Jurkat, Clone E6-1 (cell line): Measurements from ENCODE around the gene TBC1D2B.

ENCODE experiments used
- DNase-seq: peaks from one replicate; pipeline ENCODE4 v3.0.0-alpha.2; 2011; ENCODE audit warnings: low read depth, low spot score
- H3K4me3 ChIP-seq: 2 replicates; pipeline ENCODE4 v1.5.1; 2011; ENCODE audit warnings: mild to moderate bottlenecking, low read length, control low read depth, moderate library complexity

Gene TBC1D2B

DNA sequence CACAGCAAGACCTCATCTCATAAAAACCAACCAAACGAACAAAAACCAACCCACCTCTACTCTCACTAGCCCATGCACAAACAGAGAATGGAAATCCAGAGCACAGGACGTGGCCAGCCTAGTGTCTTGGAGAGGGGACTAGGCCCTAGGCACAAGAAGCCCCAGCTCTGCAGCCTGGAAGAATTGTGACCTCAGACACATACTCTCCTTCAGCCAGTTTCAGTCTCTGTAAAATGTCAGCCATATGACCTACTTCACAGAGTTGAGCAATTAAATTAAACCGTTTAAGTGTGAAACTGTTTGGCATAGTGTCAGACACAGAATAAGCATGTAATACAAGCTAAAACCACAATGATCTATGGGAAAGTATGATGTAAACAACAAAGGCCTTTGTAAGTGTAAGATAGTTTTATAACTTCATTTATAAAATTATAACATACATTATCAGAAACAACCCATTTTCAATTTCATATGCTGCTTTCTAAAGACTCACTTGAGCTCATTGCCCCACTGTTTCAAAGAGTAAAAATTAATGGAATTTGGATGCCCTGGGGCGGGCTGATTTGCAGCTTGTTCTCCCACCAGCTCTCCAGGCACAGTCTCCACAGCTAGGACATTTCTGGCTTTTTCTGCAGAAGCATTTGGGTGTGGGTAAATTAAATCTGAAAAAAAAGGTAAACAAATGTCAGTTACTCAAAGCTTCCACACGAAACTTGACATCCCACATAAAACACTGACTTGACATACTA is 32.9 kb downstream of the TBC1D2B start:
- no peak overlapping the region for H3K4me3 ChIP-seq
- DNase-seq, result no peak

DNA sequence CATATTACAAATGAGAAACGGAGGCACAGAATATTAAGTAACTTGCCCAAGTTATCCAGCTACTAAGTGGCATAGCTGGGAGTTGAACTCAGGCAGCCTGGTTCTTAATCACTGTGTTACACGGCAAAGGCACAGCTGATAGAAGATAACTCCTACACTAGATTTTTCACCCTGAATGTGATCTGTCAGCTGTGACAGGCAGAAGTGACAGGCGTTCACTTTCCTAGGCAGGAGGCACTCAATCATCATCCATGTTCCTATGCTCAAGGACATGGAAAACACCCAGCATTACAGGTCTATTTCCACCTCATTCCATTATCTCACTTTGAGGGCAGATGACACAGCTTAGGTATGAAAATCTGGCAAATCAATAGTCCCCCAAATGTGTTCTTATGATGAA is 35.6 kb downstream of the TBC1D2B start:
- no peak overlapping the region for H3K4me3 ChIP-seq
- DNase-seq, result no peak

DNA sequence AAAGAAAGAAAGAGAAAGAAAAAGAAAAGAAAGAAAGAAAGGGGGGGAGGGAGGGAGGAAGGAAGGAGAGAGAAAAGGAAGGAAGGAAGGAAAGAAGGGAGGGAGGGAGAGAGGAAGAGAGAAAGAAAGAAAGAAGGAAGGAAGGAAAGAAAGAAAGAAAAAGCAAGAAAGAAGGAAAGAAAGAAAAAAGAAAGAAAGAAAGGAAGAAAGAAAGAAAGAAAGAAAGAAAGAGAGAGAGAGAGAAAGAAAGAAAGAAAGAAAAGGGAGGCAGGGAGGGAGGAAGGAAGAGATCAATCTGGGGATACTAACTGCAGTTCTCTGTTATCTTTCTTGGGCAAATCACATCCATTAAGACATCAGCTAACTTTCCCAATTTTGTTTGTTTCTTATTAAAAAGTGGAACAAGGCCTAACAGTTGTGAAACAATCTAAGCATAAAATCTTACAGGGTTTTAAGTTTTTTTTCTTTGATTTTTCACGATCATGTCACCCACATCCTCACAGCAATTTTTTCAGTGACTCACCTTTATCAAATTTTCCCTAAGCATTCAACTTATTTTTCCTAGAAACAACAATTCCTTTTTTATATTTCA is 36.8 kb downstream of the TBC1D2B start:
- DNase-seq, result no peak
- H3K4me3 ChIP-seq, result no peak overlapping the region

DNA sequence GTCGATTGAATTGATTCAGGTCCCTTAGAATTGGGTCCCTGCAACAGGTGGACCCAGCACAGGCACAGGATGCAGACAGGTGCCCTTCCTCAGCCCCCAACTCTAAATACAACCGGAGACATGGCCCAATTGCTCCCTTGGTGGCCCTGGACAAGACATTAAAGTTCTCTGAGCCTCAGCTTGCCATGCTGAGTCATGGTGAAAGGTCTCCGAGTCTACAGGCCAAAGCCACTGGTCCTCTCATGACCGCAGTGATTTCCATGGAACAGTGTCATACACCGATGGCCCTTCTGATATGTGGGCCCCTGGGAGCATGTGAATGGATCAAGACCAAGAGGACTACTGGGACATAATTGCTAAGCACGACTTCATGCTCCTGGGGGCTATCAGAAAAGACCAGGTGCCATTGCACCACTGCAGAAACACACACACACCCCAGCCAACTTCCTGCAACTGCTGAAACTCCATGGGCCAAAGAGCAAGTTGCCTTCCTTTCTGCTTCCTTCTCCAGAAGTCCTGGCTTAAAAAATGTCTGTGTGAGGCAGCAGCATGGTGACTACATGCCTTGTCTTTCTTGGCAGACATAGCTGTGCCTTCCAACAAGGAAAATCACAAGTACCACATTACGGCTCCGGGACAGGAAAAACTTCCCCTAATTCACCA is 38.8 kb downstream of the TBC1D2B start:
- DNase-seq, result no peak
- no peak overlapping the region for H3K4me3 ChIP-seq

DNA sequence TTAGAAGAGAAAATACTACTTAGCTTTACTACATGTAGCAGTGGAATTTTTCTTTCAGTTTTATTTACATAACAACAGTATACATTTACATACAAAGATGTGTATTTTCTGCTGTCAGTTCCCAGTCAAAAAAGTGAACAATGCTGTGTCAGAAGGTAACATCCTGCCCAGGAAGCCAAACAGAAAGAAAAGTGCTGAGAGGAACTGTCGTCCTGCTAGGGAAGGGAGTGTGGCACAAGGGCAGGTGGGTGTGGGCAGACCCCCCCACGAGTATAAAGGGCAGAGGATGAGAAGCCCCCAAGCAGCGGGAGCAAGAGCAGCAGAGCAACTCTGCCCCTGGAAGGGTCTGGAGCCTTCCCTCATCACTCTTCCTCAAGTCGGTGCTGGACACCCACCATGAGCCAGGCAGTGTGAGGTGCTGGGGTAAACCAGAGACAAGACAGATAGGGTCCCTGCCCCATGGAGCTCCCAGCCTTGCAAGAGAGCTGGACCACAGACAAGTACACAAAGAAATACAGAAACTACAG is 39.7 kb downstream of the TBC1D2B start:
- no peak overlapping the region for H3K4me3 ChIP-seq

DNA sequence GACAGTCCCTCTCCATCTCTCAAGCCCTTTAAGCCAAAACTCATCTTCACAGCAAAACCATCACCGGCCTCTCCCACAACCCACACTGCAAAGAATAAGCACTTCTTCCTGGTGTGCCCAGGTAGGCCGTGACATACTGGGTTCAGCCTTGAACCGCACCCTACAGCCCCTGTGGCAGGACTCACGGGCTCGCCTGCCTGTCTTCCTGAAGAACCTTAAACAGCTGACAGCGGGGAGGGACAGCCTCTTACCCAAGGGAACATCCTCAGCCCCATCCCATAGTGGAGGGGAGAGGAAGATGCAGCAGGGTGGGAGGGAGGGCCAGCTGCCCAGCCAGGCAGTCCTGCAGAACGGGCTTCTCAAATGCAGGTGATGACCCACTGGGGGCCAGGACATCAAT is 40.2 kb downstream of the TBC1D2B start:
- DNase-seq, result no peak
- no peak overlapping the region for H3K4me3 ChIP-seq

More for the DNA sequence above, 39.7 kb downstream of the TBC1D2B start:
- no peak for DNase-seq

DNA sequence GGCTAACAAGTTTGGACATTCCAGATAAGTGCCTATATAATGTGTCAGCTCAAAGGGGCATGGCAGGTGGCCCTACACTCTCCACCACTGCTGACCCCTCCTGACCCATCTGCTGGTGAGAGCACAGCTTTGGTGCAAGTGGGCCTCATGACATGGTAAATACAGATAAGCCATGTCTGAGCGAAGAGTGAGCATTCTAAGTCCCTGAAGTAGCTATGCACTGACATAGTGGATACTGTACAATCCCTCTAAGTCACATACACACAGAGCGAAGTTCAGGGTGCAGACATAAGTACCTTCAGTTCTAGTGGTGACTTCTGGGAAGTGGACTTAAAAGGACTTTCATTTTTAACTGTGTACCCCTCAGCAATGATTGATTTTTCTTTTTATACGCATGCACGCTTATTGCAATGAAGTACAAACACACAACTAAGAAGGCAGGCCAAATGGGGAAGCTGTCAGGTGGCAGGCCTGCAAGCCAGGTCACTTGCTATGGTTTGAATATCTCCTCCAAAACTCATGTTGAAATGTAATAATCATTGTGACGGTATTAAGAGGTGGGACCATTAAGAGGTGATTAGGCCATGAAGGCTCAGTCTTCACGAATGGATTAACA is 41.5 kb downstream of the TBC1D2B start:
- DNase-seq, result no peak
- 0 out of 2 replicates have a peak overlapping the region, but pooled peaks have one; percentile 7 for H3K4me3 ChIP-seq

DNA sequence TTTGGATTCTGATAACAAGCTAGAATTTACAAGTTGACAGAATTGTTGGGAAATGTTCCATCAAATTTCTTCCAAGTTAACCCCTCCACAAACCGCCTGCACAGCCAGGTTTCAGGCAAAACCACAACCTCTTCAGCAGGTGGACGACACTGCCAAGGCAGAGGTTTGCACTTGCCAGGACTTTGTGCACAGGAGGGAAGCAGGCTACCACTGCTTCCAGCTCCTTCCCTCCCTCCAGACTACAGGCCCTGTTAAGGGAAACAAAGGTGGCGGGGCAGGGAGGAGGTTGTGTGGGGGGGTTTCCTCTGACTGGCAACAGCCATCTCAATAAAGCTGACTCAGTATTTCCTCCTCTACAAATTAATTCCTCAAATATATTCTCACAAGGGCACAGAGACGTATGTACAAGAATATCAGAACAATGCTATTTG is 42.2 kb downstream of the TBC1D2B start:
- peak overlapping the region; percentile 9 for H3K4me3 ChIP-seq
- no peak for DNase-seq

DNA sequence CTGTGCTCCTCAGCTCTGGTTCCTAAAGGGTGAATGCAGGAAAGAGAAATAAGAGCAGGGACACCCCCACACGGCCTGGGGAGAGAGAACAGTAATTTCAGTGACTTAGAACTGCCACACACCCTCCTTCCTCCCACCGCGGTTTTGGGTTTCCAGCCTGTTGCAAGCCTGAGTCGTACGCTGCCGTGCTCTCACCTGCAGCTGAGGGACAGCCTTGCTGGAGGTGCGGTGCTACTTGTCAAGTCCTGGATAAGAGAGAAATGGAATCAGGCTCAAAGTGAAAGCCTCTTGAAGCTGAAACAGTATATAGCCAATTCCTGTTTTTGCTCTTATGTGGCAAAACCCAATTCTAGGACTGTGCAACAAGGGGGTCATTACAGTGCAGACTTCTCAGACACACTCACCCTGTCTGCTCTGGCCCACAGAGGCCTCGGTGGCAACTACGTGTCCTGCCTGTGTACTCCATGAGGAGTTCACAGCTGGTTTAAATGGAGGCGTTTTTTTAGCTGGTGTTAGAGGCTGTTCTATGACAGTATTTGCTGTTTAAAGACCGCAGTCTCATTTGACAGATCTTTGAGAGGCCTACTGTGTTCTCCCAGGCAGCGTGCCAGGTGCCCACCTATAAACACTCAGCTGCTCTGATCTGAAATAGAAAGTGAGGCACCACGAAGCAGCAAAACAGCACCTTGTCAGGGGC is 42.9 kb downstream of the TBC1D2B start:
- H3K4me3 ChIP-seq, result peak overlapping the region; percentile 11
- DNase-seq, result peak; percentile 95

DNA sequence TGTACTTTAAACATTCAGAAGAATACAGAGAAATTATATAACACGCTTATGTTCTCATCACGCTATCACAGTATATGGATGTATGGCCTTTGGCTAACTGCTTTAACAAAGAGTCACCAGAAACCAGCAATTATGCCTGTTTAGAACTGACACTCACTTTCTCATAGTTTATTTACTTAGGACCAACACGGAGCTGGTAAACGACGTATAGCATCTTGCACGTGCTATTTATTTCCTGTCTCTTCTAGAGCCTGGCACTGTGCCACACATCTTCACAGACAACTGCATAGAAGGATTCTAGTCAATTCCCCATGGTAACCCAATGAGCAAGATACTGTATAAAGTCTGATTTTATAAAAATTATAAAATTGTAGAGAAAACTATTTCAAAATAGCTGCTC is 43.6 kb downstream of the TBC1D2B start:
- DNase-seq, result peak; percentile 86
- H3K4me3 ChIP-seq, result no peak overlapping the region; the same call in 1 of the 2 replicates

DNA sequence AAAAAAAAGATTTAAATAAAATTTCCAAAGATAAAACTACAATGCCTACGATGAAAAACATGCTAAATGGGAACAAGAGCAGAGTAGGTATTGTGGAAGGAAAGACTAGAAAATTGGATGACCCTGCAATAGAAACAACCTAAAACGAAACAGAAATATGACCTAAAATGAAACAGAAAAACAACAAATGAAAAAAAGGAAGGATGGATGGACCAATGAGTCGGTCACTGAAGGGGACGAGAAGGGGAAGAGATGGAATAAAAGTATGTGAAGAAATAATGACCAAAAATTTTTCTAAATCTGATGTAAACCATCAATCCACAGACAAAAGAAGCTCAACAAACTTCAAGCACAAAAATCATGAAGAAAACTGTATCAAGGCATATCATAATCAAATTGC is 44.8 kb downstream of the TBC1D2B start:
- H3K4me3 ChIP-seq, result no peak overlapping the region
- DNase-seq, result no peak

DNA sequence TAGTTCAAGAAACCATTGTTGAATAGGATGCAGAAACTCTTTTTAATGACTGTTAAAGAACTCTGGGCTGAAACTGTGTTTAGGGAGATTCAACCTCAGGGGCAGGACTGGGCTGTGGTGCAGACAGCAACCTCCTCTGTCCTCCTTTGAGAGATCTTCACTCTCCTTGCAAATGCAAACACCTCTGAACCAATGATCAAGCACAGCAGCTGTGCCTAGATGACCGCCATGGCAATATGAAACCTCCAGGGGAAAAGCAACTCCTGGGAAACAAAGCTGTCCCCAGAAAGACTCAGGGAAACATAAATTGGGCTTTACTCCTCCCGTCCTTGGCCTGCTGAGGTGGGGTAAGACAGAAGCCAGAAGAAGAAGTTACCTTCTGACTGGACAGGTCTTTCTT is 52.6 kb downstream of the TBC1D2B start:
- DNase-seq, result no peak
- H3K4me3 ChIP-seq, result no peak overlapping the region

DNA sequence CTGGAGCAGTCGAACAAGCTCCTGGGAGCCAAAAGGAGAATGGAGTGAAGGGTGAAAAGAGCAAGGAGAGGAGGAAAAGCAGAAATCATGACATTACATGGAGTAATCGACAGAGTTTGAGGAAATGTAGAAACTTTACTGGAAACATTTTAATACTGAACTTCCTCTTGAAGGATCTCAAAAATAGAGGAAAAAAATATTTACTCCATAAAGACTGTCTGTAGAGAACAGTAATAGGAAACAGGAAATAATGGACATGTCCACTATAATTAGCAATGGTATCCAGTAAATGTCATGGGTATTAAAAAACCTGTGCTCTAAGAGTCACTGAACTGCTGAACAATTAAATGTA is 53.0 kb downstream of the TBC1D2B start:
- no peak for DNase-seq
- no peak overlapping the region for H3K4me3 ChIP-seq

DNA sequence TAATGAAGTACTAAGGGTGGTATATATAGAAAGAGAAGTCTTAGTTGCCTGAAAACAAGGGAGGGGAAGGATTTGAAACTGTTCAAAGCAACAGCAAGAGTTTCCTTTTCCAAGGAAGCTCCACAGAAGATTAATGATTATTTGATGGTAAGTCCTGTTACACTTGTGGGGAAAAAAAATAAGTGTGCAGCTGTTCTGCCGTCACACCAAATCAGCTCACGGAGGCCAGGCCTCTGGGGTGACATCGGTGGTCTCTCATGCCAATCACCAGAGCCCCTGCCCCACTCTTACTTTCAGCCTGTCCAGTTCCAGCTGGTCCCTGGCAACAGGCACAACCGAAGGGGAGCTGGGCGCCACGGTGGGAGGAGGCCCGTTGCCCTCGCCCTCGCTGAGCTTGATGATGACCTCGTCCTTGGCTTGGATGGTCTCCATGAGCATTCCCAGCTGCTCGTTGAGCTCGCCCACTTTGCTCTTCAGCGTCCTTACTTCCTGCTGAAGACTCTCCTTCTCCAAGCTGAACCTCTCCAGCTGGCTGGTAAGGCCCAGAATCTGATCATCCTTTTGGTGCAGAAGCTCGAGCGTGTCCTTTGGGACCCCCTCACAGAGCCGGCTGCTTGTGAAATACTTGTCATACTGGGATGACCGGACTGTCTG is 53.5 kb downstream of the TBC1D2B start:
- H3K4me3 ChIP-seq, result no peak overlapping the region
- DNase-seq, result no peak

DNA sequence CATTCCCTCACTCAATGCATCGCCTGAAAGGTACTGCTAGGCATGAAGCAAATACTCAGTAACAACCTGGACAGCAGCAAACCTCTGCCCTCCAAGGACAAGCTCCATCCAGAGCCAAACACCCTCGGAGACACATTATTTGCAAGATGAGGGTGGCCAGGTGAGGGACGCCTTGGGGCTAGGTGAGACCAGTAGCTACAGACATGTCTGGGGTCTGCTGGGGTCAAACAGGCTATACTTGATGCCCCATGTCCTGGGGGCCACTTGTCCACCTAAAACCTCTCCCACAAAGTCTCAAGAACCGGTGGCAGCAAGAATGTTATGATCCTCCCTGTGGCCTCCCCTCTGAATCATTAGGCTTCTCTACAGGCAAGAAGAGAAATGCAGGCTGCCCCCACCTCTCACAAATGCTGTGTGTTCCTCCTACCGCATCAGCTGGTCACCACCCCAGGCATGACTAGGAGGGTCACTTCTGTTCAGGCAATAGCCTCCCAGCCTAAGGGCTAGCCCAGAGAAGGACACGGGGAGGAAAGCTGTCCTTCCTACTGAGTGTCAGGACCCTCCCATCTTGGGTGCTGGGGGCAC is 54.3 kb downstream of the TBC1D2B start:
- DNase-seq, result no peak

DNA sequence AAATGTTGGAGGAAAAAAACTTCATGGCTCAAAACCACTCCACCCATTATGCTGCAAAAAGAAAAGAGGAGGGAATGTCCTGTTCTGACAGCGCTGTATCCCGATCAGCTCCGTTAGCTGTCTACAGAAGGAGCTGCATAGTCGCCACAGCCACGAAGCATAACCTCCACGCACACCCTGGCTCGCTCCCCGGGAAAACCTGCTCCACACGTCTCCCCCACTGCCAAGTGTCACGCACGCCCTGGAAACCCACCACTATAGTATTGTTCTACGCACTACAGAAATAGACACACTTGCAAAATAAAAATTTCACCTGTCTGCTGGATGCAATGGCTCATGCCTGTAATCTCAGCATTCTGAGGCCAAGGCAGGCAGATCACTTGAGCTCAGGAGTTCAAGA is 55.8 kb downstream of the TBC1D2B start:
- no peak overlapping the region for H3K4me3 ChIP-seq
- no peak for DNase-seq

More for the DNA sequence above, 54.3 kb downstream of the TBC1D2B start:
- H3K4me3 ChIP-seq, result no peak overlapping the region

DNA sequence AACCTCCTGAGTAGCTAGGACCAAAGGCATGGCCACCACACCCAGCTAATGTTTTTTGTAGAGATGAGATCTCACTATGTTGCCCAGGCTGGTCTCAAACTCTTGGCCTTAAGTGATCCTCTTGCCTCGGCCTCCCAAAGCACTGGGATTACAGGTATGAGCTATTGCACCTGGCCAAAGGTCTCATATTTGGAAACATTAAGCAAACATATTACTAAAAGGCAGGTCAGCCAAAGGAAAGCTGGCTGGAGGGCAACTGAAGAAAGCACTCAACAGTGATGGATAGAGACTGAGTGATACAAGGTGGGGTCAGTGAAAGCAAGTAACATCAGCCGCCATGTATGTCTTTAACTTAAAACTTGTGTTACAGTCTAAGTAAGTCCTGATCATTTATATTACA is 57.5 kb downstream of the TBC1D2B start:
- DNase-seq, result no peak
- no peak overlapping the region for H3K4me3 ChIP-seq

DNA sequence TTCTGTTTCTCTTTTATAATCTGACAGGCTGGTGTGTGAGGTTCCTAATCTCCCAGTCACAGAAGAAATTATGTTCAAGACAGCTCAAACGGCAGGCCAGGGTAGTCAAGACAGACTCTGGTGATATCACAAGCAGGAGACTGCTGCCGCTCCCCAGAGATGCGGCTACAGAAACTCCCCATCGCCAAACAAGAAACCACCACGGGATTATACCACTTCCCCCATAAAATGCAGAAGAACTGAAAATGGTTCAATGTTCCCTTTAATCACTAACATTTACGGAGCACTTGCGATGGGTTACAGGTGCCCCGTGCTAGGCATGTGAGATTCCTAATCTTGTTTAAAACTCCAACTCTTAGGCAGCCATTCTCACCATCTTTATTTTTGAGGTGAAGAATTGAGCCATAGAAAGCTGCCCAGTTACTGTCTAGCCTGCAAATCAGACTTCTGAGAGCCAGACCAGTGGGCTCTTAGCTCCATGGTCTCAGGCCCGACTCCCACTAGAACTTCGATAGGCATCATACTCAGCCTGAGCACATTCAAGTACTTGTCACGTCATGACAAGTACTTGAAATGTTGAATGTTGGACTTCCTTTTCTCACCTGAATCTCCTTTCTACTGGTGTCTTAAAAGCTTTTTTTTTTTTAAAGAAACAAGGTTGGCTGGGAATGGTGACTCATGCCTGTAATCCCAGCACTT is 58.4 kb downstream of the TBC1D2B start:
- peak; percentile 87 for DNase-seq
- no peak overlapping the region for H3K4me3 ChIP-seq
